Tibial artery (tissue), 4 donors: ENCODE data around the gene GPR108.
"Not testable (repeated sequence)": the region's sequence is repeated elsewhere in the genome, so short reads cannot be mapped to it uniquely, and the experiment has no call there.

Experiments used
- DNase-seq, 2 donors: peaks; one replicate each; pipeline ENCODE4 v3.0.0-alpha.2; 2019
- H3K27ac ChIP-seq, 2 donors: fragments of 200-600 bp; sonication (generic) in 1 of 2; 1 replicate in 1 of 2; 2 replicates in 1 of 2; pipeline ENCODE4 v1.5.1; 2018 to 2019; ENCODE audit warnings: mild to moderate bottlenecking in 1 of 2
- H3K27me3 ChIP-seq, 2 donors: fragments of 200-600 bp; sonication (generic) in 1 of 2; one replicate each; pipeline versions ENCODE4 v1.5.1 to v1.6.0; 2016 to 2019
- H3K36me3 ChIP-seq, 3 donors: fragments of 200-600 bp; sonication (generic) in 2 of 3; one replicate each; pipeline ENCODE4 v1.5.1; 2016 to 2019; ENCODE audit warnings: mild to moderate bottlenecking in 2 of 3
- H3K4me1 ChIP-seq, 4 donors: fragments of 200-600 bp; sonication (generic) in 2 of 4; 1 replicate in 3 of 4; 2 replicates in 1 of 4; pipeline ENCODE4 v1.5.1; 2016 to 2019
- H3K4me3 ChIP-seq, 2 donors: fragments of 200-600 bp; sonication (generic) in 1 of 2; 1 replicate in 1 of 2; 2 replicates in 1 of 2; pipeline ENCODE4 v1.5.1; 2018 to 2019; ENCODE audit warnings: mild to moderate bottlenecking in 2 of 2
- H3K9me3 ChIP-seq, 3 donors: fragments of 200-600 bp; sonication (generic) in 1 of 3; one replicate each; pipeline ENCODE4 v1.5.1; 2016 to 2019
- CTCF ChIP-seq, 2 experiments: fragments of 200-600 bp in 1 of 2; fragments of 450-650 bp in 1 of 2; IDR thresholded peaks; one replicate each; pipeline ENCODE4 v1.5.1; 2017 to 2019; ENCODE audit warnings: antibody characterized with exemption in 2 of 2, mild to moderate bottlenecking in 1 of 2, moderate library complexity in 1 of 2
- intact Hi-C: fragments of 100-400 bp; cut with DNase I; formaldehyde crosslinking; loops from one replicate; pipeline ENCODE4 v1.15.0; 2023; ENCODE audit warnings: low total_unique reads

GPR108 gene

GRCh38 chr19:6765738-6766356, 28.5 kb upstream of the GPR108 start:
- Histone ChIP-seq H3K4me1 (peaks cover 0 to 23% (median 6%) of the 10 kb centered on the region in 4 donors), H3K36me3 (peaks cover 0 to 5% (median 0%) of the 10 kb centered on the region in 3 donors), H3K9me3 (no peaks in the 10 kb centered on the region), H3K4me3 (no peak overlapping the region), H3K27me3 (peaks cover 4 to 53% of the 10 kb centered on the region in 2 donors), H3K27ac (no peak overlapping the region)
- no peak for DNase-seq
- TF ChIP-seq CTCF (IDR thresholded peaks at IDR 0.05): no peak
- intact Hi-C loops: no loop called here

GRCh38 chr19:6762253-6762797, 24.9 kb upstream of the GPR108 start:
- H3K4me1 ChIP-seq: peaks cover 0 to 17% (median 3%) of the 10 kb centered on the region in 4 donors
- H3K27me3 ChIP-seq: peaks cover under 1 to 39% of the 10 kb centered on the region in 2 donors
- H3K4me3 ChIP-seq, H3K9me3 ChIP-seq, DNase-seq, intact Hi-C loops, H3K27ac ChIP-seq: not testable (repeated sequence)
- H3K36me3 ChIP-seq: peaks cover 0 to 15% (median 0%) of the 10 kb centered on the region in 3 donors

- Histone ChIP-seq H3K36me3 (peaks cover 0 to 15% (median 0%) of the 10 kb centered on the region in 3 donors), H3K4me1 (peaks cover 0 to 6% (median 0%) of the 10 kb centered on the region in 4 donors), H3K4me3 (no peak overlapping the region), H3K9me3 (no peaks in the 10 kb centered on the region), H3K27ac (no peak overlapping the region), H3K27me3 (peaks cover 0 to 28% of the 10 kb centered on the region in 2 donors)
- TF ChIP-seq CTCF (IDR thresholded peaks at IDR 0.05): no peak
- intact Hi-C loops: no loop called here
- DNase-seq: no peak
These were observed 23.8 kb upstream of the GPR108 start for GRCh38 chr19:6761053-6761676.

GRCh38 chr19:6760606-6761005, 23.2 kb upstream of the GPR108 start:
- Histone ChIP-seq H3K27ac (no peak overlapping the region), H3K4me3 (no peak overlapping the region), H3K9me3 (no peaks in the 10 kb centered on the region), H3K36me3 (peaks cover 0 to 15% (median 0%) of the 10 kb centered on the region in 3 donors), H3K27me3 (peaks cover 0 to 23% of the 10 kb centered on the region in 2 donors), H3K4me1 (peaks cover 0 to 3% (median 0%) of the 10 kb centered on the region in 4 donors)
- TF ChIP-seq CTCF (IDR thresholded peaks at IDR 0.05): no peak
- DNase-seq: no peak
- intact Hi-C loops: no loop called here

GRCh38 chr19:6754653-6755463, 17.5 kb upstream of the GPR108 start:
- intact Hi-C loops: loop anchor here (10.0 kb wide), 1 partner anchor 120 kb away; no protein-coding TSS in a partner anchor
- DNase-seq: no peak
- TF ChIP-seq CTCF (IDR thresholded peaks at IDR 0.05): no peak
- Histone ChIP-seq H3K9me3 (no peaks in the 10 kb centered on the region), H3K36me3 (peaks cover 20 to 62% (median 29%) of the 10 kb centered on the region in 3 donors), H3K27me3 (no peaks in the 10 kb centered on the region), H3K27ac (no peak overlapping the region), H3K4me1 (peaks cover 0 to 11% (median 8%) of the 10 kb centered on the region in 4 donors), H3K4me3 (no peak overlapping the region)
